HUDEP-2 (cell line): Measurements from ENCODE around the gene GPR162.
A peak's percentile ranks its signal among the peaks of the same experiment; 100 is the strongest.

Source experiments
- DNase-seq, 76 experiments: peaks; one replicate each; lab custom pipeline; 2025; ENCODE audit not compliant: unreplicated experiment in 76 of 76; lab: John Stamatoyannopoulos, UW

The GPR162 gene

DNA sequence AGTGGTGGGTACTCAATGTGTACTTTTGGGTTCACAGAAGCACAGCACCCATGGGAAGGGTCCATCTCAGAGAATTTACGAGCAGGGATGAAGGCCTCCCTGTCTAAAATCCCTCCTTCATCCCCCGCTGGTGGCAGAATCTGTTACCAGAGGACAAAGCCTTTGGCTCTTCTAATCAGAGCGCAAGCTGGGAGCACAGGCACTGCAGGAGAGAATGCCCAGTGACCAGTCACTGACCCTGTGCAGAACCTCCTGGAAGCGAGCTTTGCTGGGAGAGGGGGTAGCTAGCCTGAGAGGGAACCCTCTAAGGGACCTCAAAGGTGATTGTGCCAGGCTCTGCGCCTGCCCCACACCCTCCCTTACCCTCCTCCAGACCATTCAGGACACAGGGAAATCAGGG is 1.5 kb upstream of the GPR162 start:
- DNase-seq = no peak

- no peak for DNase-seq
These were observed 960 bp downstream of the GPR162 start for GRCh38 chr12:6822426-6823135.

- DNase-seq = no peak
These were observed 1.8 kb downstream of the GPR162 start for GRCh38 chr12:6823182-6824084.

DNA sequence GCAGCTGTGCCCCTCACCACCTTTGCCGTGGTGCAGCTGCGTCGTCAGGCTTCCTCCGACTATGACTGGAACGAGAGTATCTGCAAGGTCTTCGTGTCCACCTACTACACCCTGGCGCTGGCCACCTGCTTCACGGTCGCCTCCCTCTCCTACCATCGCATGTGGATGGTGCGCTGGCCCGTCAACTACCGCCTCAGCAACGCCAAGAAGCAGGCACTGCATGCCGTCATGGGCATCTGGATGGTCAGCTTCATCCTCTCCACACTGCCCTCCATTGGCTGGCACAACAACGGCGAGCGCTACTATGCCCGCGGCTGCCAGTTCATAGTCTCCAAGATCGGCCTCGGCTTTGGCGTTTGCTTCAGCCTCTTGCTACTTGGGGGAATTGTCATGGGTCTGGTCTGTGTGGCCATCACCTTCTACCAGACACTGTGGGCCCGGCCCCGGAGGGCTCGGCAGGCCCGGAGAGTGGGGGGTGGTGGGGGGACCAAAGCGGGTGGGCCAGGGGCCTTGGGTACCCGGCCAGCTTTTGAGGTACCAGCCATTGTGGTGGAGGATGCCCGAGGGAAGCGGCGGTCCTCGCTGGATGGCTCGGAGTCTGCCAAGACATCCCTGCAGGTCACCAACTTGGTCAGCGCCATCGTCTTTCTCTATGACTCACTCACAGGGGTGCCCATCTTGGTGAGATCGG is 2.6 kb downstream of the GPR162 start:
- no peak for DNase-seq

- DNase-seq = no peak
These were observed 3.3 kb downstream of the GPR162 start for GRCh38 chr12:6824901-6825381.

GRCh38 chr12:6825398-6826124 is 3.9 kb downstream of the GPR162 start:
- peak in 62 of 76 experiments; percentile 3 to 81 (median 48) for DNase-seq

- no peak for DNase-seq
These were observed 4.6 kb downstream of the GPR162 start for GRCh38 chr12:6826125-6826733.

DNA sequence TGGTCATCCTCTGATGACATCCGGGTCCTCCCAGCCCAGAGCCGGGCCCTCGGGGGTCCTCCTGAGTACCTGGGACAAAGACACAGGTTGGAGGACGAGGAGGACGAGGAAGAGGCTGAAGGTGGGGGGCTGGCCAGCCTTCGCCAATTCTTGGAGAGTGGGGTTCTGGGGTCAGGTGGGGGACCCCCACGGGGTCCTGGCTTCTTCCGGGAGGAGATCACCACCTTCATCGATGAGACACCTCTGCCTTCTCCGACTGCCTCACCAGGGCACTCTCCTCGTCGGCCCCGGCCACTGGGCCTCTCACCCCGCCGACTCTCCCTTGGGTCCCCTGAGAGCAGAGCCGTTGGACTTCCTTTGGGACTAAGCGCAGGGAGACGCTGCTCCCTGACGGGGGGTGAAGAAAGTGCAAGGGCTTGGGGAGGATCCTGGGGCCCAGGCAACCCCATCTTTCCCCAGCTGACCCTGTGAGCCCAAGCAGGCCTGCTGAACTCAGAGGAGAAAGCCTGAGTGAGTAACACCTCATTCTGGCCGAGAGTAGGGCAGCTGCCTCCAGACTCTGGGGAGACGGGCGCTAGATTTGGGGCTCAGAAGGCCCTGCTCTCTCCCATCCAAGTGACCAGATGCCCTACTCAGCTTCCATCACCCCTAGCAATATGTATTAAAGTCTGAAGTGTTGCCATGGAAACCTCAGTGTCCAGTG is 5.3 kb downstream of the GPR162 start:
- no peak for DNase-seq

DNA sequence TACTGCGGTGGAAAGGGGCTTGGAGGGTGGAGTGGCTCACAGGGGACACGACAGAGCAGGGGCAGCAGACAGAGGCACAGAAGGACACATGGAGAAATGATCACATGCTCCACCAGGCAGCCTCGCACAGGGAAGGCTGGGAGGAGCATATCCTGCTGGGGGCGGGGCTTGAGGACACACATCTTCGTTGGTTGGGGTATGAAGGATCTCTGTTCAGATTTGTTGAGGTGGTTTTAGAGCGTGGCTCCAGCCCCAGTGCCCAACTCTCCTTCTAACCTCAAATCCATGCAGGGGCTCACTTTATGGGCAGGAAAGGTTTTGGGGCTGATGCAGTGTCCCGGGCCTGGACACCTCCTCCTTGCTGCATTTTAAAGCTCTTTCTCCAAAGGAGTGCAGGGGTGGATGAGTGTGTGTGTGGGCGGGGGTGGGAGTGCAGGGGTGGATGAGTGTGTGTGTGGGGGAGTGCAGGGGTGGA is 5.9 kb downstream of the GPR162 start:
- DNase-seq = peak in 37 of 76 experiments; percentile 8 to 56 (median 27)

DNA sequence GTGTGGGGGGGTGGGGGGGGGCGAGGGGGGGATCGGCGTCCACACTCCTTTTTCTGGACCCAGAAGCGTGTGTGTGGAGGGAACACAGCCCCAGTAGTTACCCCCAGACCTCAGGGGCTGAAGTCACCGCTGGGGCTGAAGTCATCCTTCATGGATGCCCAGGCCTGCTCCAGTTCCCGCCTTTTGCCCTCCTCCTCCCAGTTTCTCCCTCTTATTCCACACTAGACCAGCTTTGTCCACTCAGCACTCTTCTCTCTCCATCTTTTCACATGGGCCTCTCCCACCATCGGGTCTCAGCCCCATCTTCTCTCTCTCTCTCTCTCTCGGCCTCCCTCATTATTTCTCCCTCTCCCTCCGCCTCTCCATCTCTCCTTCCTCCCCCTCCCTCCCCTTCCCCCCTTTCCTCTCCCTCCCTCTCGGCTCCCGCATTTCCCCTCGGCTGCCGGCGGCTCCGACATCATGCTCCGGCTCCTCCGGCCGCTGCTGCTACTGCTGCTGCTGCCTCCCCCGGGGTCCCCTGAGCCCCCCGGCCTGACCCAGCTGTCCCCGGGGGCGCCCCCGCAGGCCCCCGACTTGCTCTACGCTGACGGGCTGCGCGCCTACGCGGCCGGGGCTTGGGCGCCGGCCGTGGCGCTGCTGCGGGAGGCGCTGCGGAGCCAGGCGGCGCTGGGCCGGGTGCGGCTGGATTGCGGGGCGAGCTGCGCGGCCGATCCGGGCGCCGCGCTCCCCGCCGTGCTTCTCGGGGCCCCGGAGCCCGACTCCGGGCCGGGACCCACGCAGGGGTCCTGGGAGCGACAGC is 6.6 kb downstream of the GPR162 start, which contains the start of gene P3H3:
P3H3 (plus strand) TSS at position 426 of the 799 bp plus-strand sequence; CDS start at position 460, 34 bp downstream.
- DNase-seq = no peak

- DNase-seq = no peak
These were observed 7.3 kb downstream of the GPR162 start for GRCh38 chr12:6828781-6829535.

- no peak for DNase-seq
These were observed 8.1 kb downstream of the GPR162 start for GRCh38 chr12:6829536-6830220.

GRCh38 chr12:6830286-6830890 is 8.8 kb downstream of the GPR162 start:
- DNase-seq = no peak

- DNase-seq = no peak
These were observed 9.4 kb downstream of the GPR162 start for GRCh38 chr12:6830999-6831398.

GRCh38 chr12:6831450-6831995 is 9.9 kb downstream of the GPR162 start:
- DNase-seq = no peak

GRCh38 chr12:6832125-6832524 is 10.5 kb downstream of the GPR162 start:
- no peak for DNase-seq
